Heart right ventricle (tissue), 16 donors: ENCODE data around the gene LGR4. TPM values are rescaled to one million over a fixed set of nuclear protein-coding genes. Genes with fewer than 3 reads are reported as not detected.

Experiments used
- ATAC-seq, 8 donors: fragments of 200-7000 bp; cut with Tn5 transposase; one replicate each; pipeline ENCODE4 v1.9.1; 2020; ENCODE audit warnings: mild to moderate bottlenecking in 8 of 8, moderate library complexity in 8 of 8, moderate number of reproducible peaks in 1 of 8
- DNase-seq, 2 donors: peaks; one replicate each; pipeline ENCODE4 v3.0.0-alpha.2; 2020
- H3K27ac ChIP-seq, 10 donors: fragments of 200-600 bp; sonication (generic) in 2 of 10; one replicate each; pipeline versions ENCODE4 v1.5.0 to v1.8.0; 2020 to 2022; ENCODE audit warnings: mild to moderate bottlenecking in 3 of 10
- H3K27me3 ChIP-seq, 7 donors: fragments of 200-600 bp; one replicate each; pipeline ENCODE4 v1.8.0; 2021 to 2022; ENCODE audit warnings: mild to moderate bottlenecking in 2 of 7
- H3K36me3 ChIP-seq, 9 donors: fragments of 200-600 bp; sonication (generic) in 1 of 9; one replicate each; pipeline versions ENCODE4 v1.5.0 to v1.8.0; 2020 to 2022; ENCODE audit warnings: mild to moderate bottlenecking in 2 of 9
- H3K4me1 ChIP-seq, 9 donors: fragments of 200-600 bp; sonication (generic) in 1 of 9; one replicate each; pipeline versions ENCODE4 v1.5.0 to v1.8.0; 2020 to 2022; ENCODE audit warnings: mild to moderate bottlenecking in 4 of 9
- H3K4me3 ChIP-seq, 10 donors: fragments of 200-600 bp; sonication (generic) in 2 of 10; one replicate each; pipeline versions ENCODE4 v1.5.0 to v1.8.0; 2020 to 2022; ENCODE audit warnings: mild to moderate bottlenecking in 7 of 10, moderate library complexity in 2 of 10
- H3K9me3 ChIP-seq, 11 donors: fragments of 200-600 bp in 10 of 11; sonication (generic) in 2 of 11; one replicate each; pipeline versions ENCODE4 v1.5.0 to v1.8.0; 2013 to 2022; ENCODE audit warnings: mild to moderate bottlenecking in 2 of 11, control low read depth in 1 of 11, moderate library complexity in 1 of 11
- CTCF ChIP-seq, 9 donors: fragments of 200-600 bp; sonication (generic) in 2 of 9; IDR thresholded peaks; one replicate each; pipeline versions ENCODE4 v1.5.0 to v1.8.0; 2021 to 2022; ENCODE audit warnings: antibody characterized with exemption in 9 of 9, mild to moderate bottlenecking in 5 of 9, moderate library complexity in 1 of 9
- WGBS, 2 donors: extraction: QIAGEN DNeasy Blood & Tissue Kit; methylation state at CpG; one replicate each; pipeline ENCODE4 v1.1.7; 2013; ENCODE audit warnings: inconsistent platforms in 1 of 2; 5-methylcytosine and 5-hydroxymethylcytosine counted together
- intact Hi-C, 10 donors: fragments of 100-400 bp; cut with DNase I; formaldehyde crosslinking; loops; one replicate each; pipeline versions ENCODE4 v1.11.1 to v1.14.2; 2022
- polyA plus RNA-seq, 2 donors: library from polyadenylated mRNA; stranded (reverse); fragments of 200-250 nt; gene quantifications; one replicate each; pipeline ENCODE4 v1.2.3, GENCODE V29; 2013
- total RNA-seq, 10 donors: library from RNA; stranded (reverse); fragmentation: NEBNext Ultra II Directional in 3 of 10; extraction: Animal tissue kit (Norgen Biotek cat#: 25700) in 3 of 10; gene quantifications; one replicate each; pipeline versions ENCODE4 v1.2.1 to v1.2.4, GENCODE V29; 2021 to 2023
- donor health status: Arrhythmogenic right ventricular cardiomyopathy.
- donor health status: ischemic (EF 13 %, LVEDD 7.1; RV severe dilation, severe dysfunction).
- donor health status: healthy with polysubstance abuse.
- donor health status: DM: no; HTN: yes; CAD: no.
- donor health status: DM: no; HTN: no; CAD: no.
- donor health status: ischemic (EF 25% LVEDD 6.9; RV normal size, moderate dysfunction).
- donor health status: ischemic (EF 25% LVEDD 5.7; RV mildly dilated, moderate dysfunction).
- donor health status: healthy.
- donor health status: DM: yes; HTN: yes; CAD: no.
- donor health status: Ischemic cardiomyopathy.
- donor health status: ischemic (EF 35%, LVEDD 5.7; RV mildly dilated, moderate dysfunction).
- donor health status: nonischemic (EF 11% LVEDD 7.7; RV severe dilation, severe dysfunction).
- donor health status: DM: yes; HTN: yes; CAD: no.
- donor health status: PGD.
- donor health status: ischemic (EF 29% LVEDD 5.4; RV normal size, mild dysfunction).
- donor health status: nonischemic (EF 23%, LVEDD 6.1; RV moderate dilation, normal function).

Gene LGR4
- total and polyA plus RNA-seq, 12 donors = 6.0 to 41.0 (median 21.7) TPM

DNA sequence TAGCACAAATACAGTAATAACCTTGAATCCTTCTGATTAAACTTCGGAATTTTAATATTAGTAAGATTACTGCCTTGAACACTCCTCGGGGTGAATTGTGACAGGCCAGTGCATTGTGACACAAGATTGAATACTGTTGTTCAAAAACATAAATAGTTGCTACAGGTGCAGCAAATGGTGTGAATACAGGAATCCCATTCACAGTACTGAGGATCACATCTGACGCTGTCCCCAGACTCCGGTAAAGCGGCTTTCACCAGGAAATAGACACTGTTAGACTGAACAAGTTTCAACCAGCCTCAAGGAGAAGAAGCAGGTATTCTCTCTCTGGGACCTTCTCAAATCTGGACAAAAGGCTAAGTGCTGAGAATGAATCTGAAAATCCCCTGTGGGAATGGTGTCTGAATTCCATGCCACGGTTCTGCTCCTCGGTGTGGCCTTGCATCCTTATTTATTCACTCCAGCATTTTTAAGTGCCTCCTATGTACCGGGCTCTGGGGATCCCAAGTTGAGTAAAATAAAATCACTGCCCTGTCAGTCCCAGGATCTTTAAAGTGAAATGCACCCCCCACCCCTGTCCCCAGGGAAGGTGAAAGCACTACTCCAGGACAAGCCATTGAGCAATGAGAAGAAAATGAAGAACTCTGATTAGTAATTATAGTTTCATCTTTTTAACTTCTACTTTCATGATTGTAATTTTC, 3.4 kb downstream of the LGR4 start:
- Histone ChIP-seq H3K36me3 (no peaks in the 10 kb centered on the region), H3K9me3 (peaks cover 0 to 3% (median 0%) of the 10 kb centered on the region in 11 donors), H3K4me1 (peaks cover 0 to 66% (median 37%) of the 10 kb centered on the region in 9 donors), H3K27me3 (peaks cover 0 to 10% (median 0%) of the 10 kb centered on the region in 7 donors), H3K27ac (peak overlapping the region in 8 of 10 donors; percentile 0 to 57 (median 29)), H3K4me3 (peak overlapping the region in 8 of 10 donors; percentile 74 to 97 (median 82))
- ATAC-seq = no peak
- no peak for TF ChIP-seq CTCF (IDR thresholded peaks at IDR 0.05)
- DNase-seq = no peak
- intact Hi-C loops = loop anchor here in 3 of 10 donors (5.0 to 10.0 kb wide), 3 partner anchors 47 to 74 kb away; no protein-coding TSS in a partner anchor
- 47 to 61% methylated on average over 8 of the region's 8 CpGs for WGBS, 2 donors

- Histone ChIP-seq H3K4me3 (peak overlapping the region in 5 of 10 donors; percentile 74 to 86 (median 77)), H3K27me3 (peaks cover 0 to 10% (median 0%) of the 10 kb centered on the region in 7 donors), H3K27ac (peak overlapping the region in 6 of 10 donors; percentile 0 to 57 (median 34)), H3K9me3 (peaks cover 0 to 3% (median 0%) of the 10 kb centered on the region in 11 donors), H3K36me3 (no peaks in the 10 kb centered on the region), H3K4me1 (peaks cover 0 to 73% (median 41%) of the 10 kb centered on the region in 9 donors)
- peak in 1 of 8 donors; percentile 22 for ATAC-seq
- TF ChIP-seq CTCF (IDR thresholded peaks at IDR 0.05) = no peak
- intact Hi-C loops = loop anchor here in 3 of 10 donors (5.0 to 10.0 kb wide), 3 partner anchors 46 to 74 kb away; no protein-coding TSS in a partner anchor
- 51 to 54% methylated on average over 5 of the region's 5 CpGs for WGBS, 2 donors
- no peak for DNase-seq
These were observed 4.2 kb downstream of the LGR4 start for GRCh38 chr11:27468209-27468994.

DNA sequence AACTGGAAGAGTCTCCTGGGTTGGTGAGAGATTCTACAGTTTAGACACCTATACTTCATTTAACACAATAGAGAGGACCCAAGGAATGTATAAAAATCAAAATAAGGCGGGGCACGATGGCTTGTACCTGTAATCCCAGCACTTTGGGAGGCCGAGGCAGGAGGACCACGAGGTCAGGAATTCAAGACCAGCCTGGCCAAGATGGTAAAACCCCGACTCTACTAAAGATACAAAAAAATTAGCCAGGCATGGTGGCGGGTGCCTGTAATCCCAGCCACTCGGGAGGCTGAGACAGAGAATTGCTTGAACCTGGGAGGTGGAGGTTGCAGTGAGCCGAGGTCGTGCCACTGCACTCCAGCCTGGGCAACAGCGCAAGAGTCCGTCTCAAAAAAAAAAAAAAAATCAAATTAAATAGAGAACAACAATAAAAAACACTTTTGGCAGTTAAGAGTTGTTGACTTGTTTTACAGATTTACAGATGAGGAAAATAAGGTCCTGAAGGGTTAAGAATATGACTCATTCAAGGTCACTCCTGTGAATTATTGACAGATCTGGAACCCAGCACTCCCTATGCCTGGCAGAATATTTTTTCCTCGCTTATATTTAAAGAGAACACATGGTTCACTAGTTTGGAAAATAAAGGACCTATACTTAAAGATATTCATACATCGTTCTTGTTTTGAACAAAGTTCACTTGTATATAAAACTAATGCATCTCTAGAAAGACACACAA, 5.2 kb downstream of the LGR4 start:
- peaks cover 0 to 3% (median 0%) of the 10 kb centered on the region in 11 donors for H3K9me3 ChIP-seq
- H3K27me3 ChIP-seq = peaks cover 0 to 7% (median 0%) of the 10 kb centered on the region in 7 donors
- DNase-seq (no peak), ATAC-seq (no peak)
- H3K4me1 ChIP-seq = peaks cover 0 to 70% (median 41%) of the 10 kb centered on the region in 9 donors
- intact Hi-C loops = loop anchor here in 3 of 10 donors (5.0 to 10.0 kb wide), 3 partner anchors 45 to 73 kb away; no protein-coding TSS in a partner anchor
- no peak for TF ChIP-seq CTCF (IDR thresholded peaks at IDR 0.05)
- no peak overlapping the region for H3K4me3 ChIP-seq
- H3K27ac ChIP-seq = peak overlapping the region in 3 of 10 donors; percentile 6 to 45 (median 21)
- WGBS, 2 donors = 92 to 94% methylated on average over 13 of the region's 13 CpGs
- no peaks in the 10 kb centered on the region for H3K36me3 ChIP-seq
